Left ventricle myocardium inferior (tissue), 1 donor: ENCODE data around the gene SND1. TPM values are rescaled to one million over a fixed set of nuclear protein-coding genes. Genes with fewer than 3 reads are reported as not detected.

Experiments
- DNase-seq: peaks from one replicate; pipeline ENCODE4 v3.0.0-alpha.2; 2020
- H3K27ac ChIP-seq: fragments of 200-600 bp; replicated peaks from 2 replicates; pipeline ENCODE4 v1.8.0; 2021
- H3K27me3 ChIP-seq: fragments of 200-600 bp; 2 replicates; pipeline ENCODE4 v1.8.0; 2021; ENCODE audit warnings: low read depth
- H3K36me3 ChIP-seq: fragments of 200-600 bp; 2 replicates; pipeline ENCODE4 v1.8.0; 2021
- H3K4me1 ChIP-seq: fragments of 200-600 bp; 2 replicates; pipeline ENCODE4 v1.8.0; 2021
- H3K4me3 ChIP-seq: fragments of 200-600 bp; 2 replicates; pipeline ENCODE4 v1.8.0; 2021; ENCODE audit warnings: mild to moderate bottlenecking, moderate library complexity
- H3K9me3 ChIP-seq: fragments of 200-600 bp; replicated peaks from 2 replicates; pipeline ENCODE4 v1.8.0; 2021
- intact Hi-C: fragments of 100-400 bp; cut with micrococcal nuclease; formaldehyde crosslinking; loops from one replicate; pipeline ENCODE4 v1.11.0; 2022
- total RNA-seq: library from RNA; stranded (reverse); fragmentation: NEBNext Ultra II Directional; extraction: Animal tissue kit (Norgen Biotek cat#: 25700); gene quantifications from one replicate; pipeline ENCODE4 v1.2.1, GENCODE V29; 2021
- TF ChIP-seq, protein P1 (sequence below): fragments of 200-600 bp; IDR thresholded peaks from 2 replicates; pipeline ENCODE4 v1.8.0; 2021; ENCODE audit warnings: antibody characterized with exemption, mild to moderate bottlenecking, borderline replicate concordance
- donor health status: DM: no; HTN: yes; CAD: no; lungs with severe emphysema.

SND1 gene
- total RNA-seq, 1 donor from 2014 or later, result 71.6 TPM

GRCh38 chr7:127665922-127666321 is 13.9 kb downstream of the SND1 start:
- Histone ChIP-seq H3K36me3 (no peaks in the 10 kb centered on the region), H3K27ac (no peak overlapping the region), H3K4me1 (no peaks in the 10 kb centered on the region), H3K4me3 (no peak overlapping the region), H3K27me3 (no peaks in the 10 kb centered on the region), H3K9me3 (no peaks in the 10 kb centered on the region)
- DNase-seq, result no peak
- intact Hi-C loops, result no loop called here
- TF ChIP-seq, protein P1, sequence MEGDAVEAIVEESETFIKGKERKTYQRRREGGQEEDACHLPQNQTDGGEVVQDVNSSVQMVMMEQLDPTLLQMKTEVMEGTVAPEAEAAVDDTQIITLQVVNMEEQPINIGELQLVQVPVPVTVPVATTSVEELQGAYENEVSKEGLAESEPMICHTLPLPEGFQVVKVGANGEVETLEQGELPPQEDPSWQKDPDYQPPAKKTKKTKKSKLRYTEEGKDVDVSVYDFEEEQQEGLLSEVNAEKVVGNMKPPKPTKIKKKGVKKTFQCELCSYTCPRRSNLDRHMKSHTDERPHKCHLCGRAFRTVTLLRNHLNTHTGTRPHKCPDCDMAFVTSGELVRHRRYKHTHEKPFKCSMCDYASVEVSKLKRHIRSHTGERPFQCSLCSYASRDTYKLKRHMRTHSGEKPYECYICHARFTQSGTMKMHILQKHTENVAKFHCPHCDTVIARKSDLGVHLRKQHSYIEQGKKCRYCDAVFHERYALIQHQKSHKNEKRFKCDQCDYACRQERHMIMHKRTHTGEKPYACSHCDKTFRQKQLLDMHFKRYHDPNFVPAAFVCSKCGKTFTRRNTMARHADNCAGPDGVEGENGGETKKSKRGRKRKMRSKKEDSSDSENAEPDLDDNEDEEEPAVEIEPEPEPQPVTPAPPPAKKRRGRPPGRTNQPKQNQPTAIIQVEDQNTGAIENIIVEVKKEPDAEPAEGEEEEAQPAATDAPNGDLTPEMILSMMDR, result no peak

DNA sequence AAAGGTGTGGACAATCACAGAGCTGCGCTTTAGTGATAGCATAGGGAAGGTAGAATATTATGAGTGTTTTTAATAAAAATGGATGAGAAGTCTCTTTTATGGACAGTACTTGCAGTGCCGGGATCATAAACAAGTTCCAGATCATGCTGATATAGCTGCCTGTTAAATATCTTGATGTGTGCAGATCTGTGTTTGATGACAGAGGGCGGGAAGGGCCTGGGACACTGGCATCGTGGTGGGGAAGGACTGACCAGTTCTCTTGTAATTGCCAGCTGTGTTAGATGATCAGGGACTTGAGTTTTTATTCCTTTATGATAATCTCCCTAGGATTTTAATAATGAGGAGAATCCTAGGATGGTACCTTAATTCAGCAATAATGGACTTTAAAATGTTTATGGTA is 14.6 kb downstream of the SND1 start:
- no peak for DNase-seq
- no peaks in the 10 kb centered on the region for H3K4me1 ChIP-seq
- intact Hi-C loops, result no loop called here
- H3K9me3 ChIP-seq, result no peaks in the 10 kb centered on the region
- no peaks in the 10 kb centered on the region for H3K36me3 ChIP-seq
- no peak overlapping the region for H3K4me3 ChIP-seq
- no peak overlapping the region for H3K27ac ChIP-seq
- H3K27me3 ChIP-seq, result no peaks in the 10 kb centered on the region
- TF ChIP-seq, protein P1, result no peak

DNA sequence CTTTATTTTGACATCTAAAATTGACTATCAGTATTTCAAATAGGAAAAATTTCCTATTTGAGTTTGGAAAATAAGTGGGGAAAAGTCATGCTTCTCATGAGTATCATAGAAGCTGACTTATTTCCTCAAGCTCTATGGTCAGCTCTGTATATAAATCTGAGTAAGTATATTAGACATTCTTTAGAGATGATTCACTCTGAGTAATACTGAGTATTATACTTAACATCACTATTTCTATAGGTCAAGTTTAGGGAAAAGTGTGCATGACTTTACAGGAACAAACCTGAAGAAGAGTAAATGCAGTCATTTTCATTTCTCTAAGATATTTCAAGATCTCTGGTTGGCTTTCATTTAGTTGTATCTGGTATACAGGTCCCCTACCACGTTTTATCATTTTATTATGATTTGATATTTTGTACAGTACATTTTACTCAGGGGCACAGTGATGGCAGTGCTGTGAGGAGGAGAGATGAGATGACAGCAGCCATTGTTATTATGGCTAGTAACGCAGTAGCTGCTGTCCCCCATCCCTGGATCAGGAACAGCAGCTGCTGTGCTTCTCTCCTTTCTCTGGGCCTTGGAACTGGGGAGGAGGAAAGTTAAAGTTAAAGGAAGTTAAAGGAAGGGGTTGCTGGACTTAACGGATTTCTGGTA is 15.2 kb downstream of the SND1 start:
- intact Hi-C loops, result no loop called here
- DNase-seq, result no peak
- Histone ChIP-seq H3K27ac (no peak overlapping the region), H3K4me3 (no peak overlapping the region), H3K27me3 (no peaks in the 10 kb centered on the region), H3K36me3 (no peaks in the 10 kb centered on the region), H3K4me1 (no peaks in the 10 kb centered on the region), H3K9me3 (peaks cover under 1% of the 10 kb centered on the region)
- TF ChIP-seq, protein P1, result no peak

- H3K9me3 ChIP-seq, result peaks cover 8% of the 10 kb centered on the region
- no peaks in the 10 kb centered on the region for H3K4me1 ChIP-seq
- H3K36me3 ChIP-seq, result no peaks in the 10 kb centered on the region
- no peak overlapping the region for H3K27ac ChIP-seq
- H3K4me3 ChIP-seq, result no peak overlapping the region
- intact Hi-C loops, result no loop called here
- TF ChIP-seq, protein P1, result no peak
- DNase-seq, result no peak
- H3K27me3 ChIP-seq, result no peaks in the 10 kb centered on the region
Measured at GRCh38 chr7:127667759-127668530, 16.0 kb downstream of the SND1 start.

GRCh38 chr7:127671341-127671740 is 19.3 kb downstream of the SND1 start:
- intact Hi-C loops, result no loop called here
- no peak overlapping the region for H3K27ac ChIP-seq
- TF ChIP-seq, protein P1, result no peak

More at GRCh38 chr7:127671341-127671740, 19.3 kb downstream of the SND1 start:
- no peak for DNase-seq
- H3K4me3 ChIP-seq, result no peak overlapping the region
- H3K27me3 ChIP-seq, result no peaks in the 10 kb centered on the region
- H3K4me1 ChIP-seq, result peaks cover 9% of the 10 kb centered on the region
- H3K36me3 ChIP-seq, result peaks cover 2% of the 10 kb centered on the region
- H3K9me3 ChIP-seq, result peaks cover 8% of the 10 kb centered on the region
